Activated CD8-positive, alpha-beta T cell treated with anti-CD3 and anti-CD28 coated beads for 36 hours (primary cell): ENCODE data around the gene SUPT20H. TPM values are rescaled to one million over a fixed set of nuclear protein-coding genes. Genes with fewer than 3 reads are reported as not detected.

Experiments
- ATAC-seq: fragments of 200-7000 bp; cut with Tn5 transposase; one replicate; pipeline ENCODE4 v1.10.0; 2021; ENCODE audit warnings: mild to moderate bottlenecking, moderate library complexity
- CTCF ChIA-PET: fragments of 350-600 bp; sonication (Branson Sonifier 250); formaldehyde crosslinking; loops from one replicate; lab custom pipeline; 2021; ENCODE audit warnings: antibody characterized with exemption; lab: Charles Lee
- POLR2A ChIA-PET: fragments of 350-600 bp; sonication (Branson Sonifier 250); formaldehyde crosslinking; loops from one replicate; lab custom pipeline; 2021; ENCODE audit warnings: antibody characterized with exemption; lab: Charles Lee
- DNase-seq: peaks from one replicate; pipeline ENCODE4 v3.0.0-alpha.2; 2020
- H3K27ac Mint-ChIP-seq: one replicate; pipeline ENCODE4 v1.8.0; 2021; ENCODE audit warnings: mild to moderate bottlenecking, mixed read lengths
- H3K27me3 Mint-ChIP-seq: one replicate; pipeline ENCODE4 v1.8.0; 2021; ENCODE audit warnings: mixed read lengths
- H3K36me3 Mint-ChIP-seq: one replicate; pipeline ENCODE4 v1.8.0; 2021; ENCODE audit warnings: low read depth, mixed read lengths
- H3K4me1 Mint-ChIP-seq: one replicate; pipeline ENCODE4 v1.8.0; 2021; ENCODE audit warnings: low read depth, mixed read lengths
- H3K4me3 Mint-ChIP-seq: one replicate; pipeline ENCODE4 v1.8.0; 2021; ENCODE audit warnings: mild to moderate bottlenecking, moderate library complexity, mixed read lengths
- H3K9me3 Mint-ChIP-seq: one replicate; pipeline ENCODE4 v1.8.0; 2021; ENCODE audit warnings: mixed read lengths
- intact Hi-C: fragments of 100-400 bp; cut with micrococcal nuclease; formaldehyde crosslinking; loops from one replicate; pipeline ENCODE4 v1.10.0; 2022
- total RNA-seq, 2 experiments: library from RNA; stranded (reverse); gene quantifications; one replicate each; pipeline ENCODE4 v1.2.3, GENCODE V29; 2021
- TF ChIP-seq, protein P1 (sequence below): fragments of 200-600 bp; IDR thresholded peaks from one replicate; pipeline ENCODE4 v1.8.0; 2022; ENCODE audit warnings: antibody characterized with exemption, mild to moderate bottlenecking

SUPT20H gene
- total RNA-seq, 2 experiments from 2014 or later, result 59.6 to 63.4 TPM

DNA sequence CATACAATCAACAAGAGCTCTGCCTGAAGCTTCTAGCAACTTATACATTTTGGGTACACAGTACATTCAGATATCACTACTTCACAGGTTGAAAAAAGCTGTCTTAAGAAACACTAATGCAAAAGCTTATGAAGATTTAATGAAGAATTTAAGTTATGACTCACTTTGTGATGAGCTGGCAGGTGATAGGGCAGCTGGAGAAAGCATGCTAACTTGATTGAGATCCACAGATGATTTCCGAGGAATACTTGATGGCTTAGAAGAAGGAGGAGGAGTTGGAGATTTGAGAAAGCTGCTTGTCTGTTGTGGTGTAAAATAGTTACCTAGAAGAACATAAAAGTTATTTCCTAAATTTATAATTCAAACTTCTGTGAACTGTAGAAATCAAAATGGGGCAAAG is 35.6 kb downstream of the SUPT20H start:
- DNase-seq, result no peak
- Mint-ChIP-seq H3K27me3 (no peaks in the 10 kb centered on the region), H3K4me3 (no peak overlapping the region), H3K4me1 (peaks cover 4% of the 10 kb centered on the region), H3K27ac (peak overlapping the region; percentile 4), H3K36me3 (peaks cover 28% of the 10 kb centered on the region), H3K9me3 (no peaks in the 10 kb centered on the region)
- intact Hi-C loops, result no loop called here
- POLR2A ChIA-PET, result interaction anchor here (2.8 kb wide), 1 partner anchor 24 kb away, joined by 12 read pairs; the partner anchor contains the start of genes ALG5 and EXOSC8
- ATAC-seq, result no peak
- CTCF ChIA-PET, result no interaction called here
- TF ChIP-seq, protein P1, sequence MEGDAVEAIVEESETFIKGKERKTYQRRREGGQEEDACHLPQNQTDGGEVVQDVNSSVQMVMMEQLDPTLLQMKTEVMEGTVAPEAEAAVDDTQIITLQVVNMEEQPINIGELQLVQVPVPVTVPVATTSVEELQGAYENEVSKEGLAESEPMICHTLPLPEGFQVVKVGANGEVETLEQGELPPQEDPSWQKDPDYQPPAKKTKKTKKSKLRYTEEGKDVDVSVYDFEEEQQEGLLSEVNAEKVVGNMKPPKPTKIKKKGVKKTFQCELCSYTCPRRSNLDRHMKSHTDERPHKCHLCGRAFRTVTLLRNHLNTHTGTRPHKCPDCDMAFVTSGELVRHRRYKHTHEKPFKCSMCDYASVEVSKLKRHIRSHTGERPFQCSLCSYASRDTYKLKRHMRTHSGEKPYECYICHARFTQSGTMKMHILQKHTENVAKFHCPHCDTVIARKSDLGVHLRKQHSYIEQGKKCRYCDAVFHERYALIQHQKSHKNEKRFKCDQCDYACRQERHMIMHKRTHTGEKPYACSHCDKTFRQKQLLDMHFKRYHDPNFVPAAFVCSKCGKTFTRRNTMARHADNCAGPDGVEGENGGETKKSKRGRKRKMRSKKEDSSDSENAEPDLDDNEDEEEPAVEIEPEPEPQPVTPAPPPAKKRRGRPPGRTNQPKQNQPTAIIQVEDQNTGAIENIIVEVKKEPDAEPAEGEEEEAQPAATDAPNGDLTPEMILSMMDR, result no peak

DNA sequence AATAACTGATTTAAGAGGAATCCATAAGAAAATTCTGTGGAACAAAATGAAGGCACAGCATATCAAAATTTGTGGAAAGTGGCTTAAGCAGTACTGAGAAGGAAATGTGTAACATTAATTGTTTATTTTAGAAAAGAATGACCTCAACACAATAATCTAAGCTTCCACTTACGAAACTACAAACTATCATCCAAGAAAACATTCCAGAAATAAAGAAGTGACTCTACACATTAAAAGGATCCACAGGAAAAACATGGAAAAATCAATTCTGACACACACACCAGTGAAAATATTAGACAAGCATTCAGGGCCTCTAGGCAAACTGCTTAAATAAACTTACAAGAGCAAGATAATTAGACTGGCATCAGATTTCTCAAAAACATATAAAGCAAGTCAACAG is 44.9 kb downstream of the SUPT20H start:
- no peak for ATAC-seq
- H3K27me3 Mint-ChIP-seq, result no peaks in the 10 kb centered on the region
- H3K36me3 Mint-ChIP-seq, result peaks cover 49% of the 10 kb centered on the region
- ChIA-PET POLR2A (no interaction called here), CTCF (no interaction called here)
- peaks cover 4% of the 10 kb centered on the region for H3K4me1 Mint-ChIP-seq
- H3K4me3 Mint-ChIP-seq, result no peak overlapping the region
- TF ChIP-seq, protein P1, result no peak
- H3K27ac Mint-ChIP-seq, result no peak overlapping the region
- DNase-seq, result no peak
- intact Hi-C loops, result no loop called here
- no peaks in the 10 kb centered on the region for H3K9me3 Mint-ChIP-seq

DNA sequence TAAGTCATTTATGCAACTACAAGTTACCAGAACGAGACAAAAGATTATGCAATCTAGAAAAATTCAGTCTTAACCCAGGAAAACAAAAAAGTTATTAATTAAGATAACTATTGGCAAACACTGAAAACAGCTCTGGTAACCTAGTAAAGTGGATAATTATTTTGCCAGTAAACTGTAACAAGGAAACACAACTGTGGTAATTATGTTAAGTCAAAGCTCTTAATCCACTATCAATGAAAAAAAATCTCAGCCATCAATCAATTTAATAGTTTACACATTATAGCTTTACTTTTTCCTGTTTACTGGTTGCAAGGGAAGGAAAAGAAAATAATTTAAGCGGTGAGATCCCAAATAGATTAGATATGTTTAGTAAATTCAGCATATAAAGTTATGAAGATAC is 47.7 kb downstream of the SUPT20H start:
- H3K27ac Mint-ChIP-seq, result peak overlapping the region; percentile 72
- intact Hi-C loops, result no loop called here
- no peaks in the 10 kb centered on the region for H3K9me3 Mint-ChIP-seq
- no peak for DNase-seq
- no peak overlapping the region for H3K4me3 Mint-ChIP-seq
- H3K27me3 Mint-ChIP-seq, result no peaks in the 10 kb centered on the region
- H3K4me1 Mint-ChIP-seq, result peaks cover 11% of the 10 kb centered on the region
- ATAC-seq, result no peak
- ChIA-PET CTCF (no interaction called here), POLR2A (interaction anchor here (2.5 kb wide), 1 partner anchor 11 kb away, joined by 9 read pairs; the partner anchor contains the start of gene EXOSC8)
- TF ChIP-seq, protein P1, result no peak
- peaks cover 60% of the 10 kb centered on the region for H3K36me3 Mint-ChIP-seq

DNA sequence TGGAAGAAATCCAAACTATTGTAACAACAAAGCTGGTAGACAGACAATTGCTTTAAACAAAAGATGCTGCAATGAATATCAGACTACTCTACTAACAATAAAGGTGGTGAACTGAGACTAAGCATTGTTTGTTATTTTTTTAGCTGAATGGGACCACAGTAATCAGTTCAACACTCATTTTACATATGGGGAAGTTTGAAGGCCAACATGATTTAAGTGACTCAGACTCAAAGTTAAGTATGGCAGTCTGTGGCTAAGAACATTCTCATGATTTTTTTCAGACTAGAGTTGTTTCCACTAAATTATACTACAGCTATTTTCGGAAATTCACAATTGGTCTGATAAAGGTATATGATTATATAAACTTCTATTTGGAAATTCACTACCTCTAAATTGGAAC is 48.5 kb downstream of the SUPT20H start:
- TF ChIP-seq, protein P1, result no peak
- Mint-ChIP-seq H3K27ac (no peak overlapping the region), H3K4me3 (no peak overlapping the region), H3K27me3 (no peaks in the 10 kb centered on the region), H3K36me3 (peaks cover 60% of the 10 kb centered on the region), H3K9me3 (no peaks in the 10 kb centered on the region), H3K4me1 (peaks cover 14% of the 10 kb centered on the region)
- ChIA-PET CTCF (no interaction called here), POLR2A (no interaction called here)
- ATAC-seq (peak; percentile 55), DNase-seq (no peak)
- intact Hi-C loops, result no loop called here

DNA sequence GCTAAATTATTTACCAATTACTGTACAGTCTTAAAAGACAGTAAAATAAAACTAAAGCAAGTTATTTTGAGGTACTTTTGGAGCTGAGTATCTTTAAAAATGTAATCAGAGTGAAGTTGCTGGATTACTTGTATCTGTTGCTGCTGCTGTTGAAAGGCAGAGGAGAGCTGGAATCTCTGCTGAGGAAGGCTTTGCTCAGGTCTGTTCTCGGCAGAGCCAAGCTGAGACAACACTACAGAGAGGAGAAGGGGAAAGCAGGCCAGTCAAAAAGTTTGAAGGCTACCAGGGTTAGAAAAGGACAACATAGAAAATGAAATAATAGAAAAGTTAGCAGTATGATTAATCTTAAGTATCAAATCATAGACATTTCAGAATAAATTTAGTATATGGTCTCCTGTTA is 49.1 kb downstream of the SUPT20H start:
- no peak for DNase-seq
- Mint-ChIP-seq H3K9me3 (no peaks in the 10 kb centered on the region), H3K4me1 (peaks cover 17% of the 10 kb centered on the region), H3K4me3 (no peak overlapping the region), H3K36me3 (peaks cover 60% of the 10 kb centered on the region), H3K27me3 (no peaks in the 10 kb centered on the region), H3K27ac (peak overlapping the region; percentile 72)
- TF ChIP-seq, protein P1, result no peak
- intact Hi-C loops, result no loop called here
- ATAC-seq, result no peak
- CTCF ChIA-PET, result no interaction called here
- POLR2A ChIA-PET, result no interaction called here
